Muscle of leg (tissue), 11 donors: ENCODE results near the gene PIP4K2B. TPM values are rescaled to one million over a fixed set of nuclear protein-coding genes. Genes with fewer than 3 reads are reported as not detected.
"Not testable (repeated sequence)": the region's sequence is repeated elsewhere in the genome, so short reads cannot be mapped to it uniquely, and the experiment has no call there.

ENCODE experiments used
- DNase-seq: peaks from one replicate; pipeline ENCODE4 v3.0.0; 2013
- H3K27ac ChIP-seq: one replicate; pipeline ENCODE4 v1.5.1; 2013; ENCODE audit warnings: mild to moderate bottlenecking, low read length, control low read depth
- H3K27me3 ChIP-seq: one replicate; pipeline ENCODE4 v1.6.1; 2013; ENCODE audit warnings: low read length; ENCODE audit not compliant: control insufficient read depth, insufficient read depth
- H3K36me3 ChIP-seq: one replicate; pipeline ENCODE4 v1.6.1; 2013; ENCODE audit warnings: low read length; ENCODE audit not compliant: control insufficient read depth, insufficient read depth
- H3K4me1 ChIP-seq: one replicate; pipeline ENCODE4 v1.6.1; 2013; ENCODE audit warnings: low read length; ENCODE audit not compliant: control insufficient read depth, insufficient read depth
- H3K4me3 ChIP-seq: one replicate; pipeline ENCODE4 v1.5.1; 2013; ENCODE audit warnings: low read length, control low read depth
- H3K9me3 ChIP-seq: replicated peaks from 2 replicates; pipeline ENCODE4 v1.6.1; 2013; ENCODE audit warnings: low read depth, low read length; ENCODE audit not compliant: control insufficient read depth
- WGBS: methylation state at CpG from one replicate; pipeline ENCODE4 v1.1.5; 2013; ENCODE audit warnings: missing lambda C conversion rate; ENCODE audit not compliant: insufficient coverage; 5-methylcytosine and 5-hydroxymethylcytosine counted together
- polyA plus RNA-seq, 8 donors: library from polyadenylated mRNA; unstranded; fragments of 120-200 nt; gene quantifications; one replicate each; pipeline versions ENCODE4 v1.2.1 to v1.2.3, GENCODE V29; 2013; ENCODE audit warnings: inconsistent platforms in 1 of 8, low replicate concordance in 1 of 8; ENCODE audit not compliant: insufficient read length in 8 of 8, insufficient read depth in 1 of 8
- total RNA-seq: library from RNA; stranded (reverse); fragments of 120-200 nt; gene quantifications from one replicate; pipeline ENCODE4 v1.2.4, GENCODE V29; 2013

Gene PIP4K2B
- total and polyA plus RNA-seq, 9 donors, result 36.2 to 73.5 (median 66.4) TPM

- Histone ChIP-seq H3K4me1 (peaks cover 34% of the 10 kb centered on the region), H3K9me3 (no peaks in the 10 kb centered on the region), H3K4me3 (peak within 1 kb of the TSS; percentile 60), H3K27ac (peak within 1 kb of the TSS; percentile 87), H3K27me3 (no peaks in the 10 kb centered on the region), H3K36me3 (peaks cover 45% of the 10 kb centered on the region)
- peak; percentile 94 for DNase-seq
- WGBS, result under 1% methylated on average over 90 of the region's 92 CpGs
Observed at GRCh38 chr17:38729886-38730525, 69.3 kb downstream of the PIP4K2B start, which contains the start of gene CISD3. CISD3 (plus strand) TSS chr17:38730341; CDS start chr17:38730359, 18 bp downstream.

DNA sequence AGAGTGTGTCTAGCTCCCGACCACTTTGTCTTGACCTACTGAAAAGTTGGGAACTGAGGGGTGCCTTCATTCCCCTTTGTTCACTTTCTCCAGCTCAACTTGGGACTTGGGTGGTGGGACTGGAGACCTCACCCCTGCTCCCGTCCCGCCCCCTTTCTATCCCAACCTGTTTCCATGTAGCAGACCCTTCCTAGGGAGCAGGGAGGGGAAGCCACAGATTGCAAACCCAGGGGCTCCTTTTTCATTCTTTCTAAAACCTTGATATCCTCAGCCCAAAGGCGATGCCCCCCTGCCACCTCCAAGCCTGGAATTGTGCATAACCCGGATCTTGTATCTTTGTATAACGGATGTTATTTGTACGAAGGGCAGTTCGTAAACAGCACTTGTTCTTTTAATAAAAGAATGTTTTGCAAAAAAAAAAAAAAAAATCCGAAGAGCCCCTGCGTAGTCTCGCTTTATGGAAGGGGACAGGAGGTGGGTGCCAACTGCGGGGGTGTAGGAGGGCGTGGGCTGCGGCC lies 69.9 kb downstream of the PIP4K2B start:
- Histone ChIP-seq H3K4me1 (peaks cover 38% of the 10 kb centered on the region), H3K27me3 (no peaks in the 10 kb centered on the region), H3K4me3 (peak overlapping the region; percentile 60), H3K36me3 (peaks cover 43% of the 10 kb centered on the region), H3K27ac (peak overlapping the region; percentile 69), H3K9me3 (no peaks in the 10 kb centered on the region)
- no peak for DNase-seq
- 11% methylated on average over 6 of the region's 14 CpGs for WGBS

GRCh38 chr17:38728290-38728831 lies 71.0 kb downstream of the PIP4K2B start:
- no peak for DNase-seq
- H3K27me3 ChIP-seq, result no peaks in the 10 kb centered on the region
- H3K9me3 ChIP-seq, result no peaks in the 10 kb centered on the region
- no peak overlapping the region for H3K27ac ChIP-seq
- WGBS, result 82% methylated on average over 3 of the region's 8 CpGs
- H3K4me3 ChIP-seq, result no peak overlapping the region
- H3K4me1 ChIP-seq, result peaks cover 44% of the 10 kb centered on the region
- H3K36me3 ChIP-seq, result peaks cover 34% of the 10 kb centered on the region

DNA sequence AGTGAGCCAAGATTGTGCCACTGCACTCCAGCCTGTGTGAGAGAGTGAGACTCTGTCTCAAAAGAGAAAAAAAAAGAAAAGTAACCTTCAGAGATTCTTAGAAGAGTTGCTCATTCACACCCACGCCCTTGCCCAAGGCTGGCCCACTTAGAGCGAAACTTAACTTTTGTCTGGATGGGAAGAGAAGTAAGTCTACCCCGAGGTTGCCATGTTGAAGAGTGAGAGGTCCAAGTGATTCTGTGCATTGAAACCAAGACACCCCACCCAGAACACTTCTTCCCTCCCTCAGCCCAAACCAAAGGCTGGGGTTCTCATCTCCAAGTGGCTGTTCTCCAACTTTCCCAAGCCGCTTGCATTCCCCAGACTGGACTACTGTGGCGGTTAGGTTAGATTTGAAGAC lies 71.6 kb downstream of the PIP4K2B start:
- H3K9me3 ChIP-seq, result no peaks in the 10 kb centered on the region
- peaks cover 32% of the 10 kb centered on the region for H3K36me3 ChIP-seq
- no peak for DNase-seq
- no peaks in the 10 kb centered on the region for H3K27me3 ChIP-seq
- WGBS, result no CpG with 5 or more reads among the region's 5 CpGs
- H3K27ac ChIP-seq, result no peak overlapping the region
- no peak overlapping the region for H3K4me3 ChIP-seq
- peaks cover 44% of the 10 kb centered on the region for H3K4me1 ChIP-seq

DNA sequence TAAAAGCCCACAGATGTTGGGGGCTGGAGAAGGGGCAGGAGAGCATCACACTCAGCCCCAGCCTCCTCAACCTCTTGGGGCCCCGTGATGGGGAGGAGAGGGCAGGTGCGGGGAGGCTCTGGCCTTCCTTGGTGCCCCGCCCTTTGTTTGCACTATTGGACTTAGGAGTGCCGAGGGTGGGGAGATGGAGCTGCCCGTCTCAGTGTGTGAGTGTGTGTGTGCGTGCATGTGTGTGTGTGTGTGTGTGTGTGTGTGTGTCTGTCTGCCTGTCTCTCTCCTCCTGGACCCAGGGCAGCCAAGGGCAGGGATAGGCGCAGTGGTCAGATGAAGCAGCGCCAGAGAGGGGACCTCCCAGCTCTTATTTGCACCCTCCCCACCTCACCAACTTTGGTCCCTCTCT lies 73.2 kb downstream of the PIP4K2B start:
- WGBS, result no CpG with 5 or more reads among the region's 8 CpGs
- not testable (repeated sequence) for H3K27me3 ChIP-seq, H3K9me3 ChIP-seq, H3K4me3 ChIP-seq, DNase-seq, H3K27ac ChIP-seq
- H3K36me3 ChIP-seq, result peaks cover 39% of the 10 kb centered on the region
- H3K4me1 ChIP-seq, result peaks cover 46% of the 10 kb centered on the region

- Histone ChIP-seq H3K27me3 (no peaks in the 10 kb centered on the region), H3K4me1 (peaks cover 38% of the 10 kb centered on the region), H3K27ac (peak overlapping the region; percentile 85), H3K4me3 (no peak overlapping the region), H3K36me3 (peaks cover 46% of the 10 kb centered on the region), H3K9me3 (no peaks in the 10 kb centered on the region)
- WGBS, result 57% methylated on average over 8 of the region's 10 CpGs
- DNase-seq, result no peak
Observed at GRCh38 chr17:38725066-38725465, 74.3 kb downstream of the PIP4K2B start.

GRCh38 chr17:38724337-38724988 lies 74.9 kb downstream of the PIP4K2B start:
- peak; percentile 85 for DNase-seq
- H3K27me3 ChIP-seq, result no peaks in the 10 kb centered on the region
- H3K36me3 ChIP-seq, result peaks cover 51% of the 10 kb centered on the region
- WGBS, result 61% methylated on average over 8 of the region's 16 CpGs
- peaks cover 35% of the 10 kb centered on the region for H3K4me1 ChIP-seq
- no peaks in the 10 kb centered on the region for H3K9me3 ChIP-seq
- no peak overlapping the region for H3K4me3 ChIP-seq
- peak overlapping the region; percentile 85 for H3K27ac ChIP-seq

DNA sequence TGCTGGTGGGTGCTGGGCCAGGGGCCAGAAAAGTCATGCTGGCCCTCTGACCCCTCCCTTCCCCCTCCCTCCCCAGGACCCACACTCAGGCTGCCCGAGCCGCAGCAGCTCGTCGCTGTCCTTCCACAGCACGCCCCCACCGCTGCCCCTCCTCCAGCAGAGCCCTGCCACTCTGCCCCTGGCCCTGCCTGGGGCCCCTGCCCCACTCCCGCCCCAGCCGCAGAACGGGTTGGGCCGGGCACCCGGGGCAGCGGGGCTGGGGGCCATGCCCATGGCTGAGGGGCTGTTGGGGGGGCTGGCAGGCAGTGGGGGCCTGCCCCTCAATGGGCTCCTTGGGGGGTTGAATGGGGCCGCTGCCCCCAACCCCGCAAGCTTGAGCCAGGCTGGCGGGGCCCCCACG lies 77.6 kb downstream of the PIP4K2B start:
- Histone ChIP-seq H3K36me3 (peaks cover 63% of the 10 kb centered on the region), H3K27ac (no peak overlapping the region), H3K4me1 (peaks cover 24% of the 10 kb centered on the region), H3K27me3 (no peaks in the 10 kb centered on the region), H3K4me3 (no peak overlapping the region), H3K9me3 (no peaks in the 10 kb centered on the region)
- no peak for DNase-seq
- WGBS, result 89% methylated on average over 6 of the region's 16 CpGs

- WGBS, result 86% methylated on average over 3 of the region's 6 CpGs
- peaks cover 70% of the 10 kb centered on the region for H3K36me3 ChIP-seq
- H3K9me3 ChIP-seq, result no peaks in the 10 kb centered on the region
Observed at GRCh38 chr17:38720941-38721340, 78.4 kb downstream of the PIP4K2B start.

GRCh38 chr17:38719943-38720641 lies 79.3 kb downstream of the PIP4K2B start:
- peaks cover 78% of the 10 kb centered on the region for H3K36me3 ChIP-seq
- H3K9me3 ChIP-seq, result no peaks in the 10 kb centered on the region

More at GRCh38 chr17:38720941-38721340, 78.4 kb downstream of the PIP4K2B start:
- H3K4me3 ChIP-seq, result no peak overlapping the region
- H3K27me3 ChIP-seq, result no peaks in the 10 kb centered on the region
- DNase-seq, result no peak
- peaks cover 24% of the 10 kb centered on the region for H3K4me1 ChIP-seq
- H3K27ac ChIP-seq, result no peak overlapping the region

More at GRCh38 chr17:38719943-38720641, 79.3 kb downstream of the PIP4K2B start:
- Histone ChIP-seq H3K4me1 (peaks cover 19% of the 10 kb centered on the region), H3K4me3 (no peak overlapping the region), H3K27me3 (no peaks in the 10 kb centered on the region), H3K27ac (no peak overlapping the region)
- DNase-seq, result no peak
- WGBS, result 54% methylated on average over 29 of the region's 39 CpGs
